ENCODE results near the gene TSHR.

- TF ChIP-seq CTCF (IDR thresholded peaks at IDR 0.05) (no peak), ZFX (IDR thresholded peaks at IDR 0.05; ENCODE audit: borderline replicate concordance) (no peak)
Measured at GRCh38 chr14:80933686-80934085, 21.7 kb upstream of the TSHR start.
